ENCODE data around the gene VPS9D1. TPM values are rescaled to one million over a fixed set of nuclear protein-coding genes. Genes with fewer than 3 reads are reported as not detected.
"Not testable (repeated sequence)": the region's sequence is repeated elsewhere in the genome, so short reads cannot be mapped to it uniquely, and the experiment has no call there.

Gene VPS9D1
- total RNA-seq, 2 donors from 2014 or later = 9.0 to 11.0 TPM

- H3K4me1 Mint-ChIP-seq (ENCODE audit: low read depth in 2 of 2) = peaks cover 0 to 19% of the 10 kb centered on the region in 2 donors
- H3K27me3 Mint-ChIP-seq; H3K36me3 Mint-ChIP-seq; H3K27ac Mint-ChIP-seq; DNase-seq (ENCODE audit: low spot score); H3K4me3 Mint-ChIP-seq; ATAC-seq; H3K9me3 Mint-ChIP-seq: not testable (repeated sequence)
Observed at GRCh38 chr16:89698717-89699116, 22.0 kb downstream of the VPS9D1 start.

GRCh38 chr16:89697616-89698331 is 22.9 kb downstream of the VPS9D1 start:
- Mint-ChIP-seq H3K36me3 (no peaks in the 10 kb centered on the region), H3K27me3 (no peaks in the 10 kb centered on the region), H3K9me3 (no peaks in the 10 kb centered on the region), H3K4me3 (no peak overlapping the region), H3K27ac (no peak overlapping the region), H3K4me1 (ENCODE audit: low read depth in 2 of 2) (peaks cover 0 to 19% of the 10 kb centered on the region in 2 donors)
- no peak for ATAC-seq
- DNase-seq (ENCODE audit: low spot score) = peak; percentile 56

GRCh38 chr16:89697161-89697615 is 23.5 kb downstream of the VPS9D1 start:
- no peak for ATAC-seq
- H3K27me3 Mint-ChIP-seq = no peaks in the 10 kb centered on the region
- peaks cover 0 to 19% of the 10 kb centered on the region in 2 donors for H3K4me1 Mint-ChIP-seq (ENCODE audit: low read depth in 2 of 2)
- H3K9me3 Mint-ChIP-seq = no peaks in the 10 kb centered on the region
- no peak for DNase-seq (ENCODE audit: low spot score)
- no peaks in the 10 kb centered on the region for H3K36me3 Mint-ChIP-seq
- no peak overlapping the region for H3K27ac Mint-ChIP-seq
- no peak overlapping the region for H3K4me3 Mint-ChIP-seq

- ATAC-seq (peak; percentile 40 to 51), DNase-seq (ENCODE audit: low spot score) (peak; percentile 82)
- no peak overlapping the region for H3K4me3 Mint-ChIP-seq
- no peak overlapping the region for H3K27ac Mint-ChIP-seq
- H3K36me3 Mint-ChIP-seq = no peaks in the 10 kb centered on the region
- H3K9me3 Mint-ChIP-seq = no peaks in the 10 kb centered on the region
- H3K4me1 Mint-ChIP-seq (ENCODE audit: low read depth in 2 of 2) = peaks cover 0 to 19% of the 10 kb centered on the region in 2 donors
- H3K27me3 Mint-ChIP-seq = no peaks in the 10 kb centered on the region
Observed at GRCh38 chr16:89696670-89697128, 24.0 kb downstream of the VPS9D1 start.

GRCh38 chr16:89695875-89696669 is 24.6 kb downstream of the VPS9D1 start:
- no peak overlapping the region for H3K4me3 Mint-ChIP-seq
- ATAC-seq (peak in 1 of 2 donors; percentile 0), DNase-seq (ENCODE audit: low spot score) (peak; percentile 56)
- no peaks in the 10 kb centered on the region for H3K36me3 Mint-ChIP-seq
- H3K27ac Mint-ChIP-seq = no peak overlapping the region
- no peaks in the 10 kb centered on the region for H3K27me3 Mint-ChIP-seq
- peaks cover 0 to 19% of the 10 kb centered on the region in 2 donors for H3K4me1 Mint-ChIP-seq (ENCODE audit: low read depth in 2 of 2)
- H3K9me3 Mint-ChIP-seq = no peaks in the 10 kb centered on the region

- Mint-ChIP-seq H3K9me3 (no peaks in the 10 kb centered on the region), H3K27me3 (no peaks in the 10 kb centered on the region), H3K4me3 (no peak overlapping the region), H3K27ac (no peak overlapping the region), H3K36me3 (no peaks in the 10 kb centered on the region), H3K4me1 (ENCODE audit: low read depth in 2 of 2) (peaks cover 1 to 17% of the 10 kb centered on the region in 2 donors)
- peak; percentile 55 for DNase-seq (ENCODE audit: low spot score)
- ATAC-seq = no peak
Observed at GRCh38 chr16:89695086-89695874, 25.4 kb downstream of the VPS9D1 start.

GRCh38 chr16:89694784-89695085 is 26.0 kb downstream of the VPS9D1 start:
- not testable (repeated sequence) for H3K27me3 Mint-ChIP-seq, H3K36me3 Mint-ChIP-seq

GRCh38 chr16:89693931-89694783 is 26.5 kb downstream of the VPS9D1 start:
- Mint-ChIP-seq H3K4me3 (no peak overlapping the region), H3K9me3 (no peaks in the 10 kb centered on the region), H3K27ac (no peak overlapping the region), H3K36me3 (no peaks in the 10 kb centered on the region), H3K27me3 (no peaks in the 10 kb centered on the region), H3K4me1 (ENCODE audit: low read depth in 2 of 2) (peaks cover 5 to 12% of the 10 kb centered on the region in 2 donors)
- DNase-seq (ENCODE audit: low spot score) (peak; percentile 57), ATAC-seq (no peak)

More at GRCh38 chr16:89694784-89695085, 26.0 kb downstream of the VPS9D1 start:
- peaks cover 5 to 13% of the 10 kb centered on the region in 2 donors for H3K4me1 Mint-ChIP-seq (ENCODE audit: low read depth in 2 of 2)
- H3K27ac Mint-ChIP-seq, H3K4me3 Mint-ChIP-seq, H3K9me3 Mint-ChIP-seq, ATAC-seq: not testable (repeated sequence)
- DNase-seq (ENCODE audit: low spot score) = peak; percentile 34

- ATAC-seq = no peak
- DNase-seq (ENCODE audit: low spot score) = no peak
- Mint-ChIP-seq H3K27me3 (no peaks in the 10 kb centered on the region), H3K9me3 (no peaks in the 10 kb centered on the region), H3K4me3 (no peak overlapping the region), H3K36me3 (no peaks in the 10 kb centered on the region), H3K4me1 (ENCODE audit: low read depth in 2 of 2) (peaks cover 5 to 10% of the 10 kb centered on the region in 2 donors), H3K27ac (no peak overlapping the region)
Observed at GRCh38 chr16:89693289-89693731, 27.4 kb downstream of the VPS9D1 start.

- H3K27ac Mint-ChIP-seq = no peak overlapping the region
- no peak overlapping the region for H3K4me3 Mint-ChIP-seq
- peaks cover 12 to 16% of the 10 kb centered on the region in 2 donors for H3K4me1 Mint-ChIP-seq (ENCODE audit: low read depth in 2 of 2)
- H3K9me3 Mint-ChIP-seq = no peaks in the 10 kb centered on the region
- no peaks in the 10 kb centered on the region for H3K36me3 Mint-ChIP-seq
- H3K27me3 Mint-ChIP-seq = no peaks in the 10 kb centered on the region
- peak; percentile 44 for DNase-seq (ENCODE audit: low spot score)
- ATAC-seq = no peak
Observed at GRCh38 chr16:89691986-89692569, 28.6 kb downstream of the VPS9D1 start.

- H3K27ac Mint-ChIP-seq = no peak overlapping the region
- ATAC-seq = no peak
- no peak overlapping the region for H3K4me3 Mint-ChIP-seq
- no peaks in the 10 kb centered on the region for H3K36me3 Mint-ChIP-seq
- peak; percentile 25 for DNase-seq (ENCODE audit: low spot score)
- H3K27me3 Mint-ChIP-seq = no peaks in the 10 kb centered on the region
- H3K9me3 Mint-ChIP-seq = no peaks in the 10 kb centered on the region
- peaks cover 12% of the 10 kb centered on the region in 2 donors for H3K4me1 Mint-ChIP-seq (ENCODE audit: low read depth in 2 of 2)
Observed at GRCh38 chr16:89691231-89691985, 29.3 kb downstream of the VPS9D1 start.

GRCh38 chr16:89690392-89690901 is 30.3 kb downstream of the VPS9D1 start:
- no peak for ATAC-seq
- no peak overlapping the region for H3K27ac Mint-ChIP-seq

More at GRCh38 chr16:89690392-89690901, 30.3 kb downstream of the VPS9D1 start:
- Mint-ChIP-seq H3K4me1 (ENCODE audit: low read depth in 2 of 2) (peaks cover 10 to 12% of the 10 kb centered on the region in 2 donors), H3K36me3 (no peaks in the 10 kb centered on the region), H3K9me3 (no peaks in the 10 kb centered on the region), H3K4me3 (no peak overlapping the region), H3K27me3 (no peaks in the 10 kb centered on the region)
- DNase-seq (ENCODE audit: low spot score) = peak; percentile 57
